GM21360 (cell line): Measurements from ENCODE around the gene FOXQ1.

ENCODE experiments used
- ATAC-seq: cut with Tn5 transposase; IDR thresholded peaks from one replicate; pipeline ENCODE4 v1.9.1; 2021; ENCODE audit warnings: mild to moderate bottlenecking, moderate library complexity; ENCODE audit not compliant: unreplicated experiment

The FOXQ1 gene, protein sequence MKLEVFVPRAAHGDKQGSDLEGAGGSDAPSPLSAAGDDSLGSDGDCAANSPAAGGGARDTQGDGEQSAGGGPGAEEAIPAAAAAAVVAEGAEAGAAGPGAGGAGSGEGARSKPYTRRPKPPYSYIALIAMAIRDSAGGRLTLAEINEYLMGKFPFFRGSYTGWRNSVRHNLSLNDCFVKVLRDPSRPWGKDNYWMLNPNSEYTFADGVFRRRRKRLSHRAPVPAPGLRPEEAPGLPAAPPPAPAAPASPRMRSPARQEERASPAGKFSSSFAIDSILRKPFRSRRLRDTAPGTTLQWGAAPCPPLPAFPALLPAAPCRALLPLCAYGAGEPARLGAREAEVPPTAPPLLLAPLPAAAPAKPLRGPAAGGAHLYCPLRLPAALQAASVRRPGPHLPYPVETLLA

DNA sequence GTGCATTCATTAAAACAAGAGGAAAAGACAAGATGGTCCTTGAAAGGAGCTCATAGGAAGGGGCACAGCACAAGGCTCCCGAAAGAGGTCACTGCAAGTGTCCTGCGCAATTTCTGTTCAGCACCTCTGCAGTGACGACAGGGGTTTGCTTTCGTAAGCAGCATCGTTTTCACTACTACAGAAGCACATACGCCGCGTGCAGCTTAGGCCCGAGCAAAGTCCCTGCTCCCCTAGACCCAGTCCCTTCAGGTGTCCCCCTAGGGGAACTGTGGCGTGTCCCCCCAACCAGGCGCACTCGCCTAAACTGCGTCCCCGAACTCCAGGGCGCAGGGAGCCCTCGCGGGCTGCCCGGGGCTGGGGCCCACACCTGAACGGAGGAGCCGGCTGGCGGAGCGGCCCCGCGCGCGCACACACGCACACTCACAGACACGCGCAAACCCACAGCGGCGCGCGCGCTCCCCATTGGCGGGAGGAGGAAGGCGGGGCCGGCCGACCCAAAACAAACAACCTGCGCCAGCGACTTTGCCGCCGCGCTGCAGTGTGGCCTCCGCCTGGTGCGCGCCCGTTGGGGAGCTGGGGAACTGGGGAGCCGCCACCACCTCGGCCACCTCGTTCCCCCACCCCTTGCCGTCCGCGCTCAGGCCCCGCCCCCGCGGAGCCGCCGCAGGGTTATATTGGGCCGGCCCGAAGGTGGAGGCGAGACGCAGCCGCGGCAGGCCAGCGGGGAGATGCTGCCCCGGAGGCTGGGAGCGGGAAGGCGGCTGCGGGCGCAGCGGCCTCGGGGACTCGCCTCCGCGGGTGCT is at the start of gene FOXQ1:
Gene FOXQ1 (plus strand): TSS at position 699 of the 803 bp plus-strand sequence. CDS start 607 bp downstream, outside the sequence.
- no peak for ATAC-seq

DNA sequence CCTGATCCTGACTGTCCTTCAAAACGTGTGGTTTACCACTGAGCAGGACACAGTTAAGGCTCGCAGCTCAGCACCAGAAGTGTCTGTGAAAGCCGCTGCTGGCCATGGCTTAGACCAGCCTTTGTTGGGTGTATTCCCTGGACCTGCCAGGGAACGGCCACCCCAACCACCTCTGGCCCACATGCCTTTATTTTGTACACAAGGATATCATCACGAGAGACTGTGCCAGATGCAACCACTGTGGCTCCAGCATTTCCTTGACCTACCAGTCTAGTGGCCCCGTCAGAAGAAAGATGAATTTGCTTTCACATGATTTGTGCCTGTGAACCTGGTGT is 49.2 kb upstream of the FOXQ1 start:
- no peak for ATAC-seq

DNA sequence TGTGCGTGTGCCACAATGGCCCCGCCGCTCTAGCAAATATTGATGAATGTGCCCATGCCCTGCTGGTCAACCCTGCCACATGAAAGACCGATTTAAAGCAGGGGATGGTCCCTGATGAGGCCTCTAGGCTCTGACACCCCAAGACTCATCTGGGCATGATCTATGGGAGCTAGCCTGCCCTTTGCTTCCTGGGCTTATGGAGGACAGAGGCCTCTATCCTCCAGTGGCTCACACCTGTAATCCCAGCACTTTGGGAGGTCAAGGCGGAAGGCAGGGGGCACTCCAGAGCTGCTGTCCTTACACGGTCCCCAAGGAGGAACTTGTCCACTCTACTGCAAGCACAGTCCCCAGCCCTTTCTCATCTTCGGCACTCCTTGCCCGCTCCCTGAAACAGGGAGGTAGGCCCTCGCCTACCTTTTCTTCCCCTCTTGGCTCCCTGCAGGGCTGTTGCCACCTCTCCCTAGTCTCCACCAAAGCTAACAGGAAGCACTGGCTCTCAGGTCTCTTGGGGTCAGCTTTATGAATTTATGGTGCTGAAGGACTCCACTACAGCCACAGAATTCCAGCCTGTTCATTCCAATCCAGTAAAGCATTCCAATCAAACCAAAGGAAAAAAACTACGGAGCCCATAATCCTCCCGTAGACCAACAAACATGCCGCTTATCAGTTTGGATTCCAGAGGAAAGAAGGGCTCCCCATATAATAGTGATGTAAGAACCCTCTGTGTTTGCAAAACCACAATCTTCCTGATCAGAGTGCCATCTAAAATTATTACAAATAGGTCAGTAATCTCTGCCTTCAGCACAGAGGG is 48.7 kb upstream of the FOXQ1 start:
- ATAC-seq, result no peak

DNA sequence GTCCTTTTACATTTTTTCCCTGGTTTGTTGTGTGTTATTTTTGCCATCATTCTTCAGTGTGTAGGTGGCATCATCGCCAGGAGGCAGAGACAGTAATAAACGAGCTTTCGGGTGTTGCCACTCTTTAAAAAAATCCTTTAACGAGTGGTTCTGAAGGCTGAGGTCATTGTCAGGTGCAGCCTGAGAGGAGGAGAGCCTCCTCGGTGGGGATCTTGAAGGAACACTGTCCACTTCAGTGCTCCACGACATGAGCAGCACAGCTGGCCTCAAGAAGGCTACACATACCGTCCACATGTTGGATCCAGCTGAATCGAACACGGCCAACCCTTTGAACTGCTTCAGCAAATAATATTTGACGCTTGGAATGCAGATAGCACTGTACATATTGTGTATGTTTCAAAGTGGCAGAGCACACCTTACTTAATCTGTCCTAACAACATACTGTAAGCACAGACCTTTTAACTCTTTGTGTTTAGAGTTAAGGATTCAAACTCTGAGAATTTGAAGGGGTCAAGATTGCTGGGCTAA is 48.0 kb upstream of the FOXQ1 start:
- ATAC-seq, result no peak

DNA sequence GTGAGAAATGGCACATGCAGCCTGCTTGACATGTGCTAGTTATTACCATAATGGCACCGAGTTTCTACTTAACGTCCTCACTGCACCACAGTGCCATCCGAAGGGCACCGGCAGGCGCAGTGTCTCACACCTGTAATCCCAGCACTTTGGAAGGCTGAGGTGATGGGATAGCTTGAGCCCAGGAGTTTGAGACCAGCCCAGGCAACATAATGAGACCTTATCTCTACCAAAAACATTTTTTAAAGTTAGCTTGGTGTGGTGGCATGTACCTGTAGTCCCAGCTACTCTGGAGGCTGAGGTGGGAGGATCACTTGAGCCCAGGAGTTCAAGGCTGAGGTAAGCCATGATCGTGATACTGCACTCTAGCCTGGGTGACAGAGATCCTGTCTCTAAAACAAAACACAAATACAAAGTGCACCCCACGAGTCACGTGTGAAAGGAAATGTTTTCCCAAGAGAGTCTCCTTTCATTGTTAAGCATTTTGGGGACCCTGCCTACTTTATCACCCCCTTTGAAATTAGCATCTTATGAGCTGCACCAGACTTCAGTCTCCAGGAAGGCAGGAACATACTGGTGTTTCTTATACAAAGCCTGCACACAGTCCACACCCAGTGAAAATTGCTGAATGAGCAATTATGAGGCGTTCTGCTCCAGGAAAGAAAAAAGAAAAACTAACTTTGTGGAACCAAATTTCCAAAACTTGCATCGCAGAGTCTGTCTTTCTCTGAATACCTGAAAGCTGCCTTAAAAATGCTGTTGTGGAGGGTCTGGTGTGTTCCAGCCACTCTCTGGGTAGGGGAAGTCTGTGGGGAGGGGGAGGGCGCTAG is 47.1 kb upstream of the FOXQ1 start:
- ATAC-seq, result no peak

DNA sequence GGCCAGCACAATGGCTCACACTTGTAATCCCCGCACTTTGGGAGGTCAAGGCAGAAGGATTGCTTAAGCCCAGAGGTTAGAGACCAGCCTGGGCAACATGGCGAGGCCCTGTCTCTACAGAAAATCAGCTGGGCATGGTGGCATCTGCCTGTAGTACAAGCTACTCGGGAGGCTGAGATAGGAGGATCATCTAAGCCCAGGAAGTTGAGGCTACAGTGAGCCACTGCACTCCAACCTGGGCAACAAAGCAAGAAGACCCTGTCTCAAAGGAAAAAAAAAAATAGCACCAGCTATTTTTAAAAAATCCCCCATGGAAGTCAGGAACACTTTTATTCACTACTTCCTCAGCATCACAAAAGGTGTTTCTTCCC is 45.2 kb upstream of the FOXQ1 start:
- ATAC-seq, result no peak

DNA sequence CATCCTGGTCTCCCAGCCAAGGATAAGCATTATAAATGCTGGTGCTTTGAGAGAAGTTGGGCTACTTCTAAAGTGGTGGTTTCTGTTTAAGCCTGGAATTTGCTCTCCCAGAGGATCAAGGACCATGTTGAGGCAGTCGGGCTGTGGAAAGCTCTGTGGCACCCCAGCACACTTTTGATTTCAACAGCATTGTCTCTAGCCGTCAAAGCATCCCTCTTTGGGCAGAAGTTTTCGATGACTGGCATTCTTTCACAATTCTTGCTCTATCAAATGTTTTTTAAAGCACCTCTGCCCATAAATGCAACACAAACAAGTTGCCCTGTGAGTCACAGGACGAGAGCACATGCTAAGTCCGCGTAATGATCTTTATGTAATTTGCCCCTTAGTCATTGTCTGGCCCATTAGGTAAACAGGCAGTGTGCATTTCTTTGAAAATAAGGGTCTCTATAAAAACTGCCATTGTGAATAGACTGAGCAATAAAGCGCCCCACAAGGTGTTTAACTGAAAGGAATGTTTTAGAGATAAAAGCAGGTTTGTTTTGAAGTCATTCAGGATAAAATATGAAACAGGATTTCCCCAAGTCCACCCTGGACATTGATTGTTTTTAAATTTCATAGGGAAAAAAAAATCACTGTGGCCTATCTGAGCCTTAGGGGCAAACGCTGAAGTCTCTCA is 44.7 kb upstream of the FOXQ1 start:
- no peak for ATAC-seq

DNA sequence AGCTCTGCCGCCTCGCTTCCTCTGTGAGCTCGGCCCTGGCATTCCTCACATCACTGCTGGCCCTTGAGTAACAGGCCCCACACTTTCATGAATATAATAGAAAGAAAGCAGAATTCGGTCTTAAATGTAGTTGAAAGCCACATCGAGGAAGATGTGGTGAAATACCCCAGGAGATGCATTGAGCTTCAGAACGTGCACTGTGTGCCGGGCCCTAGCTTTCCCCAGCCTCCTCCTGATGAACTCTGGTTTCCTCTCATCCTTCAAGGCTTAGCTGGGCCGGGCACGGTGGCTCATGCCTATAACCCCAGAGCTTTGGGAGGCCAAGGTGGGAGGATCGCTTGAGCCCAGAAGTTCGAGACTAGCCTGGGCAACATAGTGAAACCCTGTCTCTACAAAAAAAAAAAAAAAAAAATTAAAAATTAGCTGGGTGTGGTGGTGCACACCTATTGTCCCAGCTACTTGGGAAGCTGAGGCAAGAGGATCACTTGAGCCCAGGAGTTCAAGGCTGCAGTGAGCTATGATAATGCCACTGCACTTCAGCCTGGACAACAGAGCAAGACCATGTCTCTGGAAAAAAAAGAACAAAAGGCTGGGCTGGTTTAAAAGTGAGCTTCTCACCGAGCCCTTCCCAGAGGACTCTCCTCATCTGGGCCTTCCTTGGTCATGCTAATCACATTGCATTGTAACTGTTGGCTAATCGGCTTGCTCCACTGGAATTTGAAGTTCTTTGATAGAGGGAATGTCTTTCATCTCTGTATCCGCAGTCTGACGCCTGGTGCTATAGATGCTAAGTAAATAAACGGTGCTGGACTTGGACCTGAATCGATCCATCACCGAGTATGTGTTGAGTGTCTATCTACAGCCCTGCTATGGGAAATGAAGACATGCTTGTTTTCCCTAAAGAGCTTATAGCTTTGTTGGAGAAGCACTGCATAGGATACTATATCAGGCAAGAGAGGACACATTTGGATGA is 43.8 kb upstream of the FOXQ1 start:
- ATAC-seq, result no peak

DNA sequence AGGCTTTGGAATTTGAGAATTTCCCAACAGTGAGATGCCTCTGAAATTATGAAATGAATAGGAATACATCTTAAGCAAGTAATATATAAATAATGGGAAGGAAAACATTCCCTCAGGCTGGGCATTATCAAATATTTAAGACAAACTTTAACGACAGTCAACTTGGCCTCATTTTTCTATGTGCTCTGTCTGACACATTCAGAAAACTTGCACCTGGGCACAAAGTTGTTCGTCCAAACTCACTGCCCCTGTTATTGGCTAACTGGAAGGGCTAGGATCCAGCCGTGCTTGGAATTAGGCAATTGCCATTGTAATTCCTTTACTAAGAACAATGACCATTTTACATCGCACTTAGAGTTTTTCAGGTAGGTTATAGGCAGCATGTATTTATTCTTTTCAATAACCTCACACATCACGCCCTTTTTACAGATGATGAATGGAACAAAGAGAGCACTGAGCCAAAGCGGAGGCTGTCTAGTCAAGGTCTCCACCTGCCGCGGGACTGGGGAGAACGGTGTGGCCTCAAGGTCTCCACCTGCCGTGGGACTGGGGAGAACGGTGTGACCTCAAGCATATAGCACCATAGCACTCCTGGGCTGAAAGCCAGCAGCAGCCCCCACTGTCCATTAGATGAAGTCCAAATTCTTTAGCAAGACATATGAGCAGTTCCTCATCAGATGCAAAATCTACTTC is 40.7 kb upstream of the FOXQ1 start:
- no peak for ATAC-seq

DNA sequence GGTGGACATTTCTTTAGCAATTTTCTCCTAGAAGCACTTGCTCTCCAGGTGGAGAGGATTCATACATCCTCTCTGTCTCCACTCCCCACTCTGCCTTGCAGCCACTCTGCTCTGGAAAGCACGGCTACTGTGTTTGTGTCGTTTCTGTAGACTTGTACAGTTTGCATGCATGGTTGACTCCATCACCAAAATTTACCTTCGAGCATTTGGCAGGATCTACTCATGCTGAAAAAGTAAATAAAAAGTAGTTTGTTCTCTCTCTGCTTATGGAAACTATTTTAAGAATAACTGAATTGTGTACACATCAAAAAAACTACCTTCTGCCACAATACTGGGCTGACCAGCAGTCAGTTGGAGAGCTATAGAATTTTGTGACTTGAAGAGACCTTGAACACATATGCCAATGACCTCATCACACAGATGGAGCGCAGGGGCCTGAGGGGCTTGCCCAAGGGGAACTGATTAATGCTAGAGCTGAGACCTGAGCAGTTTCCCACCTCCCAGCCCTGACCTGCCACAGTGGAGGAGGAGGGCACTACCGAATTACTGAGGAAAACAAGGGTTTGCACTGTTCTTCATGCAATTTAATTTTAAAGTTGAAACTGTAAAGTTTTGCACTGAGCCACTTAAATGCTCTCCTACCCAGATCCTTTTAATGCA is 33.7 kb upstream of the FOXQ1 start:
- no peak for ATAC-seq

DNA sequence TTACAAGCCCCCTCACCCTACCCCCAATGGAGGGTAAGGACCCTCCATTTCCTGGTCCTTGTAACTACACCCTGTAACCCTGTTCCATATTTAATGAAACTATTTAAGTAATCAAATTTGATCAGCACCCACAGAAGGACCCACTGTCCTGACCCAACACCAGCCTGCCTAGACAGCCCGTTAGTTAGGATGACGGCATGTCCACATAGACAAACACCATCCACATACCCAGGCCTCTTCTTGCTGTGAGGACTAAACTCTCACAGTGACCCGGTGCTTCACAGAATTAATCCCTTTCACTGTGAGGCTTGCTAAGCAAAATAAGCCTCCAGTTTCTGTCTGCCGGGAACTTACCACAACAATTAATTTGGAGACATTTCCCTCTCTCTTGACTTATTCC is 32.8 kb upstream of the FOXQ1 start:
- no peak for ATAC-seq

DNA sequence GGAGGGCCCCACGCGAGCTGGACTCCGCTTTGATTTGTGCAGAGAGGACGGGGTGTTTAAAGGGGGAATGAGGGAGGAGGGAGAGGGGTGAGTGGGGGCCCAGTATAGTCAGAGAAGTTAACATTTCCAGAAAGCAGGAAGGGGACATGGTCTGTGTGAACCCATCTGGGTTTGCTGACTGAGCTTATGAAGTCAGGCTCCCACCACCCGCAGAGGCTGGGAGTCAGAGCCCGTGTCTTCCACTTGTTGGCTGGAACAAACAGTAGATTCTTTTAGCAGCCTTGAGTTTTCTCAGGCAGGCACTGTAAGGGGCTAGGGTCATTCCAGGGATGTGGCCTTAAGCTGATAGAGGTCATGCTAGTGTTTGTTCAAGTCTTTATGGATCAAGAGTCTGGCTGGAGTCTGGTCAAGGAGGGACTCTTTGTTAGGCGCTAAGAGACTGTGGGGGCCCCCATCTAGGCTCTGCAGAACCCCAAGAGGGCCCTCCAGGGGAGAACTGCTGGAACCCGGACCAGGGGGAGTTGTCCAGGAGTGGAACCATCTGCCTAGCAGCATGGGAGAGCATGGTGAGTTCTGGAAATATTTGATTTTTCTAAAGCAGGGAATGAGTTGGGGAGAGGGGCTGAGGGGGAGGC is 31.1 kb upstream of the FOXQ1 start:
- ATAC-seq, result no peak

DNA sequence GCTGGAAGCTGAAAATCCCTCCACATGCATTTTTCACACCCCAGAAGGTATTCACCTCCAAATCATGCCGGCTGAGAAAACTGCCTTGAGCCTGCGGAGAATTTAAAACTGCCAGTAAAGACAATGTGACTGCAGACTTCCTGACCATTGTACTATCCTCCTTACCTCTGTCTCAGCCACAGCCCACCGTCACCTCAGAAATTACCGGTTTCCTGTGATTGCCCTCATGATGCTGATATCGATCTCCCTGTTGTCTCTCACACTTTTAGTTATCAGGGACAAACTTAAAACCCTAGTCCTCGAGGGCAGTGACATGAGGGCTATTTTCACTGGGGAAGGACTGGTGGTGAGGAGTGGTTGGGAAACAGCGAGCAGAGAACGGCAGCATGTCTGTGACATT is 30.2 kb upstream of the FOXQ1 start:
- no peak for ATAC-seq

DNA sequence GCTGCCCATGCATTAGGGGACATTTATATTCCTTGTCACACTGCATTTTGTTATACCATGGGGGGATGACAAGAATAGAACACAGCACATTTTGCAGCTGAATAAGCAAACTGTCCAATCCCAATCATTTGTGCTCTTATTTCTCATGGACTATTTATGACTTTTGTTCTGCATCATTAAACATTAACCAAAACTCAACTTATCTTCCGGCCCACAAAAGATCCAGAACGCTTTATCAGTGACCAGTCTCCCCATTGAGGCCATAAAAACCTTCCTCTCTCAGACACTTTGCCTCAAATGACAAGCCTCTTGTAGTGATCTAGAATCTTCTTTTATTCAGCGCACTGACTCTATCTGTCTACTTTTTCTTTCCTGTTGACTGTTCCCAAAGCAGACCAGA is 28.4 kb upstream of the FOXQ1 start:
- ATAC-seq, result no peak

DNA sequence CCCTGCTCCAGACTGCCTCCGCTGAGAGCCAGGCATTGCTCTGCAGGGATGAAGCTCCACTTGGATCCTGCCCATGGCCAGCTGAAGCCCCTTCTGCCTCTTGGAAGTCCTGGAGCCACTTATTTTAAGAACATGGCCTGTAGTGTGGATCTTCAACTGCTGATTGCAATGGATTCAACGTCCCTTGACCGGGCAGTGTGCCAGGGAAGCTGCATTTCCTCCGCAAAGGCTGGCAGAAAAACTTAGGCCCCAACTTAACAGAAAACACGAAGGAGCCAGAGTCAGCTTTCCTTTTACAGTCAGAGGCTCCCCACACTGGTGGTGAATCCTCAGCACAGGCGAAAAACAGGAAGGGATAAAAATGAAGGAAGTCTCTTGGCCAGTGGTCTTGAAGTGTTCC is 26.3 kb upstream of the FOXQ1 start:
- ATAC-seq, result no peak

DNA sequence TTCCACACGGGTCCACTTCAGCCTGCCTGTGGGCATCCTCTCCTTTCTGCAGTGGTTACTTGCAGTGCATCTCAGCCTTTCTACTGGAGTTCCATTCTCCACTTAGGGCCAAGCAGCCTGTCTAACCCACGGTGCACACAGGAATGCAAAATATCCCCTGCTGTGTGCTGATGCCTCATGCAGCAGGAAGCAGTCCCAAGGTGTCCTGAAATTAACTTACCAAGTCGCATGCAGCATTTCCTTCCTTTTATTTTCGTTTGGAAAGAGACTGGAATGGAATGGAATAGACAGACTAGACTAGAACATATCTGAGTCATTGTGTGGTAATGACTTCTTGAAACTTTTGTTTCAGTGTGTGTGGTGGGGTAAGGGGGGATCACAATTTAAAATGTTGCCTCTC is 25.9 kb upstream of the FOXQ1 start:
- no peak for ATAC-seq

DNA sequence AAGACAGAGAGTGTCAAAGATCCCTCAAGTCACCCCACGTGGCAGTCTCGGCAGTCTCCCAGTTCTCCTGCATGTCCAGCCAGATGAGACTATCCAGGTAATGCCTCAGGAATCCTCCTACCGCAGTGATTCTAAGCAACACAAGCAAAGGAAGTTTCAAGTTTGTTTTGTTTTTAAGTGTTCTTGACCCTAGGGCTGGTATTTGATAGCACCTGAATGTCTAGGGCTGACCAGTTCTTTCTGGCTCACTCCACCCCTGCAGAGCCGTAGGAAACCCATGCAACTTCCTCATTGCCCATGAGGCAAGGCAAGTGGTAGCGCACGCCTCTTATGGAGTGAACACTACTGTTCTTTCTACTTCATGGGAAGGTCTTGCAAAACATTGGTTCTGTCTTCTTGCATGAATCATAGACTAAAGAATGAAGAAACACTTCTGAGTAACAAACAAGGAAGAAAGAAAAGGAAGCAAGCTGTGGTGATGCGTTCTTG is 24.8 kb upstream of the FOXQ1 start:
- no peak for ATAC-seq
